Transverse colon (tissue), 4 donors: Measurements from ENCODE around the gene FNDC1. TPM values are rescaled to one million over a fixed set of nuclear protein-coding genes. Genes with fewer than 3 reads are reported as not detected.

Experiments
- DNase-seq: peaks from one replicate; pipeline ENCODE4 v3.0.0-alpha.2; 2019
- H3K27ac ChIP-seq, 4 donors: fragments of 200-600 bp; sonication (generic); 2 replicates each; pipeline ENCODE4 v1.5.1; 2016 to 2018; ENCODE audit warnings: inconsistent platforms in 4 of 4
- H3K27me3 ChIP-seq: fragments of 200-600 bp; sonication (generic); 2 replicates; pipeline ENCODE4 v1.5.1; 2017; ENCODE audit warnings: inconsistent platforms
- H3K36me3 ChIP-seq, 4 donors: fragments of 200-600 bp; sonication (generic); 2 replicates each; pipeline ENCODE4 v1.5.1; 2017 to 2019; ENCODE audit warnings: inconsistent platforms in 4 of 4
- H3K4me1 ChIP-seq, 4 donors: fragments of 200-600 bp; sonication (generic); 2 replicates each; pipeline ENCODE4 v1.5.1; 2017 to 2020; ENCODE audit warnings: inconsistent platforms in 4 of 4
- H3K4me3 ChIP-seq, 4 donors: fragments of 200-600 bp; sonication (generic); 1 replicate in 1 of 4; 2 replicates in 3 of 4; pipeline versions ENCODE4 v1.5.1 to v1.6.1; 2017 to 2019; ENCODE audit warnings: inconsistent platforms in 4 of 4
- H3K9me3 ChIP-seq, 2 donors: fragments of 200-600 bp; sonication (generic); 2 replicates each; pipeline ENCODE4 v1.5.1; 2017 to 2019; ENCODE audit warnings: inconsistent platforms in 2 of 2
- EP300 ChIP-seq: sonication (generic); formaldehyde crosslinking; IDR thresholded peaks from one replicate; pipeline ENCODE4 v1.6.1; 2017; ENCODE audit warnings: antibody characterized with exemption, low read depth
- POLR2A ChIP-seq: fragments of 450-650 bp; IDR thresholded peaks from one replicate; pipeline ENCODE4 v1.6.1; 2016; ENCODE audit warnings: antibody characterized with exemption, mild to moderate bottlenecking, moderate library complexity
- POLR2AphosphoS5 ChIP-seq, 3 donors: sonication (generic); formaldehyde crosslinking; IDR thresholded peaks; one replicate each; pipeline ENCODE4 v1.6.1; 2016; ENCODE audit warnings: antibody characterized with exemption in 3 of 3
- WGBS, 2 donors: methylation state at CpG; one replicate each; pipeline ENCODE4 v1.1.5; 2018; ENCODE audit warnings: low coverage in 1 of 2; 5-methylcytosine and 5-hydroxymethylcytosine counted together
- in situ Hi-C, 4 donors: fragments of 200-750 bp; cut with MboI; loops; one replicate each; pipeline versions ENCODE4 v1.15.0 to v1.15.1; 2017; ENCODE audit warnings: low sequenced_read_pairs in 3 of 4, low pct_ligation_motif_present in 1 of 4, low pct_unique_long_range_greater_than_20kb in 1 of 4
- intact Hi-C: fragments of 100-400 bp; cut with DNase I; formaldehyde crosslinking; loops from one replicate; pipeline ENCODE4 v1.15.1; 2023; ENCODE audit warnings: low total_unique reads
- total RNA-seq, 4 donors: library from RNA; depleted of rRNA; stranded (reverse); fragments of >200 nt; gene quantifications; one replicate each; pipeline ENCODE4 v1.1.0, GENCODE V29; 2016
- TF ChIP-seq, protein P1 (sequence below), 5 experiments: fragments of 200-600 bp in 3 of 5; fragments of 450-650 bp in 2 of 5; sonication (generic) in 3 of 5; IDR thresholded peaks; 1 replicate in 2 of 5; 2 replicates in 3 of 5; pipeline ENCODE4 v1.5.1; 2016 to 2017; ENCODE audit warnings: antibody characterized with exemption in 5 of 5, inconsistent platforms in 3 of 5, mild to moderate bottlenecking in 2 of 5, moderate library complexity in 1 of 5

Gene FNDC1
- total RNA-seq, 4 donors from 2014 or later = 0.64 to 14.2 (median 2.4) TPM

DNA sequence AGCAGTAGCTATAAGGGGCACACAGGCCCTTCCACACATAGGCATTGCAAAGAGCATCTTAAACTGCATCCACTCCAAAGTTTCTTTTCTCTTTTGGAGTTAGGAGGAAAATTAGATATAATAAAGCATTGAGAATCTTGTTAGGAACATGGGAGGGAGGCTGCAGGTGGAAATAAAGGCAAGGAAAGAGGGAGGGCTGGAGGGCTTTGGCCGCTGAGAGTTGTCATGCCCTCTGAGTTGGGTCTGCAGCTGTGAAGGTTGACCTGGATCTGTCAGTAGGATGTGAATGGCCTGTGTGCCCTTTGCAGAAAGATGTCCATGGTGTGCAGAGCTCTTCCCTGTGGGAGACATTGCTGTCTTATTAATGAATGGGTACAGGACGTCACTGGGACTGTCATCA lies 134.0 kb downstream of the FNDC1 start:
- H3K9me3 ChIP-seq = no peaks in the 10 kb centered on the region
- WGBS, 2 donors = 69 to 83% methylated on average over 1 to 2 of the region's 2 CpGs
- no peak for TF ChIP-seq EP300
- no peak for TF ChIP-seq POLR2A
- no peak for TF ChIP-seq POLR2AphosphoS5 (IDR thresholded peaks at IDR 0.05)
- TF ChIP-seq, protein P1, sequence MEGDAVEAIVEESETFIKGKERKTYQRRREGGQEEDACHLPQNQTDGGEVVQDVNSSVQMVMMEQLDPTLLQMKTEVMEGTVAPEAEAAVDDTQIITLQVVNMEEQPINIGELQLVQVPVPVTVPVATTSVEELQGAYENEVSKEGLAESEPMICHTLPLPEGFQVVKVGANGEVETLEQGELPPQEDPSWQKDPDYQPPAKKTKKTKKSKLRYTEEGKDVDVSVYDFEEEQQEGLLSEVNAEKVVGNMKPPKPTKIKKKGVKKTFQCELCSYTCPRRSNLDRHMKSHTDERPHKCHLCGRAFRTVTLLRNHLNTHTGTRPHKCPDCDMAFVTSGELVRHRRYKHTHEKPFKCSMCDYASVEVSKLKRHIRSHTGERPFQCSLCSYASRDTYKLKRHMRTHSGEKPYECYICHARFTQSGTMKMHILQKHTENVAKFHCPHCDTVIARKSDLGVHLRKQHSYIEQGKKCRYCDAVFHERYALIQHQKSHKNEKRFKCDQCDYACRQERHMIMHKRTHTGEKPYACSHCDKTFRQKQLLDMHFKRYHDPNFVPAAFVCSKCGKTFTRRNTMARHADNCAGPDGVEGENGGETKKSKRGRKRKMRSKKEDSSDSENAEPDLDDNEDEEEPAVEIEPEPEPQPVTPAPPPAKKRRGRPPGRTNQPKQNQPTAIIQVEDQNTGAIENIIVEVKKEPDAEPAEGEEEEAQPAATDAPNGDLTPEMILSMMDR (IDR thresholded peaks at IDR 0.05) = no peak
- H3K27me3 ChIP-seq = no peaks in the 10 kb centered on the region
- in situ Hi-C loops (no loop called here), intact Hi-C loops (no loop called here)
- no peaks in the 10 kb centered on the region for H3K4me1 ChIP-seq
- H3K4me3 ChIP-seq = no peak overlapping the region
- H3K36me3 ChIP-seq = no peaks in the 10 kb centered on the region
- no peak for DNase-seq
- no peak overlapping the region for H3K27ac ChIP-seq

DNA sequence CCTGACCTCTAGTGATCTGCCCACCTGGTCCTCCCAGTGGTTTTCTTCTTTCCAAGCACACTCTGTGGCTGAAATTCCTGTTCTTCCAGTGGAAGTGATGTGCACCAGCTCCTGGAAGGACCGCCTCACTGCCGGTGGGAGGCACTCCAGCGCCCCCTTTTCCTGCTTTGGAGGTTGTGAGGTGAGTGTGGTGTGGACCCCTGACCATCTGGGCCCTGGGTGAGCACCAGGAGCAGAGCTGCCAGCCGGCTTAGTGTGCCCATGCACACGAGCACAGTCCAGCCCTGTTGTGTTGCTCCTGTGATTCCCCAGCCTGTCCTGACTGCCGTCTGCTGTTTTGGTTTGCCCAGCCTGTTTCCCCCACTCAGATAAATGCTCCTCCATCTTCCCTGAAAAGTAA lies 134.6 kb downstream of the FNDC1 start:
- intact Hi-C loops = no loop called here
- Histone ChIP-seq H3K4me1 (no peaks in the 10 kb centered on the region), H3K9me3 (no peaks in the 10 kb centered on the region), H3K4me3 (no peak overlapping the region), H3K27me3 (no peaks in the 10 kb centered on the region), H3K27ac (no peak overlapping the region), H3K36me3 (no peaks in the 10 kb centered on the region)
- 60 to 83% methylated on average over 1 to 6 of the region's 6 CpGs for WGBS, 2 donors
- no peak for DNase-seq
- in situ Hi-C loops = no loop called here
- TF ChIP-seq POLR2A = no peak
- TF ChIP-seq POLR2AphosphoS5 (IDR thresholded peaks at IDR 0.05) = no peak
- TF ChIP-seq EP300 = no peak
- TF ChIP-seq, protein P1 (IDR thresholded peaks at IDR 0.05) = no peak

DNA sequence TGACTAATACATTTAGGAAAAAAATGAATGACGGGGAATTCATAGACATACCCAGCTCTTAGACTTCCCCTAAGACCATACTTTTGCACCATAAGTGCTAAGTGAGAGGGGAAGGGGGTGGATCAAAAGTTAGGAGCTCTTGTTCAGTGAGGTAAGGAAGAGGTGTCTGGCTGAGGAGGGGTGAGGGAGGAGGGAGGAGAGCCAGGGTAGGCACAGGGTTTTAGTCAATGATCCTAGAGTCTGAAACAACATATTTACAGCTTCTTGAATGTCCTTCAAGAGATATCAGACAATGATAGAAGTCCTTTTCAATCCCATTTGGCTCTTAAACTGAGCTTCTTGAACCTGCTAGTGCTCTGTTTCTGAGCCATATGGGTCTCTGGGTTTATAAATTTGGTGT lies 135.4 kb downstream of the FNDC1 start:
- in situ Hi-C loops (no loop called here), intact Hi-C loops (no loop called here)
- no peaks in the 10 kb centered on the region for H3K9me3 ChIP-seq
- no peak for DNase-seq
- H3K4me1 ChIP-seq = no peaks in the 10 kb centered on the region
- no peak overlapping the region for H3K27ac ChIP-seq
- no peaks in the 10 kb centered on the region for H3K36me3 ChIP-seq
- H3K27me3 ChIP-seq = no peaks in the 10 kb centered on the region
- no peak overlapping the region for H3K4me3 ChIP-seq
- no peak for TF ChIP-seq EP300
- TF ChIP-seq POLR2AphosphoS5 (IDR thresholded peaks at IDR 0.05) = no peak
- TF ChIP-seq, protein P1 (IDR thresholded peaks at IDR 0.05) = no peak
- TF ChIP-seq POLR2A = no peak
- 60 to 94% methylated on average over 1 of the region's 1 CpG for WGBS, 2 donors

DNA sequence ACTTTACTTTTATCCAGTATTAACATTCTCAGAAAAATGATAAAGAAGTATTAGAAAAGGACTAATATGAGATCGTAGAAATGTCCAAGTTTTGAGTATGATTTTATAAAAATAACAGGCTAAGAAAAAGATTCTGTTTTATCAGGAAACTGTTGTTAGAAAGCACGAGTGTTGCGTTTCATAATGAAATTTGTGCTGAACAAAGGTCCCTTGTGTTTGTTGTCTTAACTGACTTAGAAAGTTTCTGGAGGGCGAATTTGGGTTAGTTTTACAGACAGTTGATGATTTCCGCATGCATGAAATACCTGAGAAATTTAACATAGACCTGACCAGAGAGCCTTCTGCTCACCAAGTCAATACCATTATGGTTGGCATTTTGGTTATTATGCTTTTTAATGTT lies 136.0 kb downstream of the FNDC1 start:
- no peak overlapping the region for H3K4me3 ChIP-seq
- 59 to 71% methylated on average over 5 of the region's 5 CpGs for WGBS, 2 donors
- in situ Hi-C loops = no loop called here

DNA sequence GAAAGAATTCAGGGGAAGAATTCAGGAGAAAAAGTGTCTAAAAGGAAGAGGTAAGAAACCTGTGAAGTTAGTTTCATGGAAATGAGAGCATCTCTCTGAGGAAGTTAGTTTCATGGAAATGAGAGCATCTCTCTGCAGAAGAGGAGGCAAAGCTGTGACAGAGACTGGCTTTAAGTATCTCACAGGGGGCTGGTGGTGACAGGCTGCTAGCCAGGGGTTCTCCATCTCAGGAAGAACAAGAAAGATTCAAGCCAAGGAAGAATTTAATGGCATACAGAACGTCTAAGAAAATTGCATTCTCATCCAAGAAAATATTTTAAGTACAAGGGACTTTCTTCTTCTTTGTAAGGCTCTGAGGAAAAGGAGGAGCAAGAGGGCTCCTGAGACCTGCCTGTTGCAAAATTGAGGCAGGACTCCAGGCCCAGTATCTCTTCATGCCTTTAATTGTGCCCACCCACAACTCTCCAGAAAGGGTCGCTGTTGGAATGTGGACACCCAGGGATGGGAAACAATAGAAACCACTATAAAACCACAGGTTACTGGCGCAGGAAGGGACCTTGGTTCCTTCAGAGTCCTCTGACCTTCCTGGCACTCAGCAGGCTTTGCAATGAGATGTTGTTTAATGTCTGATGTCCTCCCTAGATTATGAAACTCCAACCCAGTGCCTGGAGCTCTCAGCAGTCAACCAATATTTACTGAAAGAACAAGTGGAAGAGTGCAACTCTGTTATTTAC lies 136.8 kb downstream of the FNDC1 start:
- Histone ChIP-seq H3K27me3 (no peaks in the 10 kb centered on the region), H3K27ac (no peak overlapping the region), H3K4me1 (no peaks in the 10 kb centered on the region), H3K36me3 (no peaks in the 10 kb centered on the region), H3K4me3 (no peak overlapping the region), H3K9me3 (no peaks in the 10 kb centered on the region)
- intact Hi-C loops = no loop called here
- in situ Hi-C loops = no loop called here
- TF ChIP-seq POLR2A (no peak), EP300 (no peak), POLR2AphosphoS5 (IDR thresholded peaks at IDR 0.05) (no peak)
- TF ChIP-seq, protein P1 (IDR thresholded peaks at IDR 0.05) = no peak
- 30 to 34% methylated on average over 2 to 3 of the region's 3 CpGs for WGBS, 2 donors
- no peak for DNase-seq

More for the DNA sequence above, 136.0 kb downstream of the FNDC1 start:
- intact Hi-C loops = no loop called here
- DNase-seq = no peak
- Histone ChIP-seq H3K36me3 (no peaks in the 10 kb centered on the region), H3K27ac (no peak overlapping the region), H3K4me1 (no peaks in the 10 kb centered on the region), H3K27me3 (no peaks in the 10 kb centered on the region), H3K9me3 (no peaks in the 10 kb centered on the region)
- no peak for TF ChIP-seq POLR2AphosphoS5 (IDR thresholded peaks at IDR 0.05)
